OCI-LY1 (cell line): ENCODE data around the gene YKT6.

Source experiments
- CTCF ChIP-seq: fragments of 200-600 bp; sonication (generic), shearing (Covaris generic); IDR thresholded peaks from 2 replicates; pipeline ENCODE4 v1.5.1; 2017; ENCODE audit warnings: mild to moderate bottlenecking, antibody characterized with exemption, low read length, moderate library complexity, mixed read lengths
- EZH2 ChIP-seq: fragments of 200-600 bp; sonication (generic), shearing (Covaris generic); IDR thresholded peaks from 2 replicates; pipeline ENCODE4 v1.8.0; 2017; ENCODE audit warnings: borderline replicate concordance, mixed run types, mild to moderate bottlenecking, antibody characterized with exemption, low read length, moderate library complexity, mixed read lengths

- TF ChIP-seq CTCF (no peak), EZH2 (no peak)
Measured at GRCh38 chr7:44235582-44236332, 35.0 kb downstream of the YKT6 start.
